NCI-H526 (cell line): ENCODE measurements around the gene TAF1A.

Source experiments
- DNase-seq, 2 experiments: peaks; one replicate each; lab custom pipeline; 2025; lab: John Stamatoyannopoulos, UW

The TAF1A gene

GRCh38 chr1:222596696-222597095 is 7.0 kb upstream of the TAF1A start:
- no peak for DNase-seq

GRCh38 chr1:222594789-222595188 is 5.1 kb upstream of the TAF1A start:
- DNase-seq: no peak

GRCh38 chr1:222592171-222592570 is 2.4 kb upstream of the TAF1A start:
- no peak for DNase-seq

DNA sequence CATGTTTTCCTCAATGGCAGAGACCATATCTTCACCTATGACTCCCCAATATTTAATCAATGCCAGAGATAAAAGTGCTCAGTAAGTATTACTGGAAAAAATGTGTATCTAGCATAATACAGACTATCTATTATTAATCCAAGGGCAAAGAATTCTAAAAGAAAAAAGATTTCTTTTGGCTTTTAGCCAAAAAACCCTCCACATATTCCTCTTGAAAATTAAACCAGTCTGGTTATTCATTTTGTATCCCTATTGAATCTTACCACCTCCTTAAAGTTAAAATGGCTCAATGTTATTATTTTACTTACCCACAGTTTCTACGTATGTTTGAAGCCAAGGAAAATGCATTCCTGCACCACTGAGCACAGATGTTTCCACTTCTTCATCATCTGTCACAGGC is 1.6 kb downstream of the TAF1A start:
- DNase-seq: no peak

DNA sequence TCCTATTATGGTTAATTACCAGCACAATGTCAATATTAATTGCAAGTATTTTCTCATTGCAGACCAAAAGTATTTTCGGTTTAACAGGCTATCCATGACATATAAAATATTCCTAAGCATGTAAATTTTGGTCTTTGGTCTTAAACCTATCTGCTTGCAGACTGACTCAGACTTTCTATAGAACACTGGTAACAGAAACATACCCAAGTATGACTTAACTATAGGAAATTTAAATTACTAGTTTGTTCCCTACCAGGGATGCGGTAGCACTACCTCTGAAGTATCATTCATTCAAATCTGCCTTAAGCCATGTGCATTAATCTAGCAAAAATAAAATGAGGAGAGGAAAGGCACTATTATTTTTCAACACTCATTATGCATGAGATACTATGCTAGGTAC is 2.9 kb downstream of the TAF1A start:
- DNase-seq: no peak

- no peak for DNase-seq
Observed at GRCh38 chr1:222583079-222583478, 6.7 kb downstream of the TAF1A start.

GRCh38 chr1:222582099-222582774 is 7.5 kb downstream of the TAF1A start:
- no peak for DNase-seq

- no peak for DNase-seq
Observed at GRCh38 chr1:222579316-222579715, 10.4 kb downstream of the TAF1A start.

DNA sequence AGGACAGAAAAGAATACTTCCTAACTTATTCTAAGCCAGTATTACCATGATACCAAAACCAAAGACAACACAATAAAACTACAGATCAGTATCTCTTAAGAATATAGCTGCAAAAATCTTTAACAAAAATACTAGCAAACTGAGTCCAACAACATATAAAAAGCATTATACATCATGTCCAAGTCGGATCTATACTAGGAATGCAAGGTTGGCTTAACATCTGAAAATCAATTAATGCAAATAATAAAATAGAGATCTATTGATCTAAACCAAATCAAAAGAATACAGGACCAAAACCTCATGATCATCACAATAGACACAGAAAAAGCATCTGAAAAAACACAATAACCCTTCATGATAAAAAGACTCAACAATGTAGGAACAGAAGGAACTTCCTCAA is 18.9 kb downstream of the TAF1A start:
- no peak for DNase-seq

- DNase-seq: no peak
Observed at GRCh38 chr1:222561656-222562055, 28.1 kb downstream of the TAF1A start.

DNA sequence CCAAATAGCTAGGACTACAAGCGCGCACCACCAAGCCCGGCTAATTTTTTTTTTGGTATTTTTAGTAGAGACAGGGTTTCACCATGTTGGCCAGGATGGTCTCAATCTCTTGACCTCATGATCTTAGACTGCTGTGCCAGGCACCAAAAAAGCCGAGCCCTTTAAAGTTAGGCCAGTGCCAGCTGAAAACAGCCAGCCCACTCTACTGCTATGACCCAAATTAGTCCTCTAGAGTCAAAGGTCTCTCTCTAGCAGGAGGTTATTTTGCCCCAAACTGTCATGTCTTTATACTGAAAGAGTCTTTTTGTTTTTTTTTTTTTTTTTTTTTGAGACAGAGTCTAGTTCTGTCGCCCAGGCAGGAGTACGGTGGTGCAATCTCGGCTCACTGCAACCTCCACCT is 32.2 kb downstream of the TAF1A start:
- DNase-seq: no peak

DNA sequence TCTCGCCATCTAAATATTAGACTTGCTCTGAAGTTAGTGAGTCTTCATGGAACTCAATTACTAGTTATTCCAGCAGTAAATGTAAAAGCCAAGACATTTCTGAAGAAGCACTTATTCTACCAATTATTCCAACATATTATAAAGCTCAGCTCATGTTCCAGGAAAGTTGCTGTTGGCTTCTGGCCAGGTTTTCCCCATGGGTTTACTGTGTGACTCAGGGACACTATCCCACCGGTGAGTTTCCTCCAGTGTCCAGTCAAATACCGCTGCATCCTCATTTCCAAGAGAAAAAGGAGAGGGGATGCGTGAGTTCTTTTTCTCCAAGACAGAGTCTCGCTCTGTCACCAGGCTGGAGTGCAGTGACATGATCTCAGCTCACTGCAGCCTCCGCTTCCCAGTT is 32.6 kb downstream of the TAF1A start:
- no peak for DNase-seq

DNA sequence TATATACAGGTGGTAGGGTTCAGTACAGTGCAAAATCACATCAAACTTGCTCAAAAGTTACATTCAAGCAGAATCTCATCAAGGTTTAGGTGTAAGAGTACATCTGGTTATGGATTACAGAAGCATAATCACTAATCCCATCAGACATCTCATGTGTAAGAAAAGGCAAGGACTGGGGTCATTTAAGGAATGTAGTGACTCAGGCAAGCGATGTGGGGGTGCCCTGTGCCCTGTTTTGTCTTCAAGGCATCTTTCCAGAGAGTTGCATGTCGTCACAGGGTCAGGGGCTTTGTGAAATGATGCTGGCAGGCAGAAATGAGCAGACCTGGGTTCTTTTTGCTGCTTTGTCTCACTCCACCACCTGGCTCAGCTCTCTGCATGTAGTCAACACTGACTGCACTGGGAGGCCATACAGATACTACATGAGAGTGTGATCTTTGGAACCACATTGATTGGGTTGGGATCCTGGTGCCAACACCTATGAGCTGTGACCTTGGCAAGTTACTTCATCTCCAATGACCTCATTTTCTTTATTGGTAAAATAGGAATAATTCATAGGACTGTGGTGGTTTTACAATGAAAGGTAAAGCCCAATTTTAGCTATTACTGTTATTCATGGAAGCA is 33.6 kb downstream of the TAF1A start:
- DNase-seq: no peak

DNA sequence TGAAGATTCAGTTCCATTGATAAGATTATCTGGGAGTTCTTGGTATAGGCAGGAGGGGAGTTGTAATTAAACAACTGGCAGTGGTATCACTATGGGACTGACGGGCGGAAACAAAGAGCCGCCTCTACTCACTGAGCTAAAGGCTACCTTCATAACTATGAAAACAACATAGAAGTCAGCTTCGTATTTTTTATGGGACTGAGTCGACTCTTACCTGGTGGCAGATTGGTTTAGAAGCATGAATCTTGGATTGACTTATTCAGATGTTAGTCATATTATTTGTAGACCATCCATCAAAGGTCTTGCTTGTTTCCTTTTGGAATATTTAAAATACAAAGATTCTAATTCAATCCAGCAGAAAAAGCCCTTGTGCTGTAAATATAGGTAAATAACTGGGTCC is 35.6 kb downstream of the TAF1A start:
- no peak for DNase-seq

- DNase-seq: no peak
Observed at GRCh38 chr1:222552882-222553281, 36.9 kb downstream of the TAF1A start.

GRCh38 chr1:222547944-222548671 is 41.6 kb downstream of the TAF1A start, which contains the start of gene HHIPL2:
TSS of gene HHIPL2 (minus strand) at chr1:222548104. CDS start at chr1:222548044, 60 bp downstream.
- peak in 1 of 2 experiments; percentile 1 for DNase-seq

- DNase-seq: peak; percentile 59 to 66
Observed at GRCh38 chr1:222547260-222547614, 42.5 kb downstream of the TAF1A start.

- DNase-seq: peak; percentile 29 to 59
Observed at GRCh38 chr1:222546548-222547259, 43.0 kb downstream of the TAF1A start.

- DNase-seq: no peak
Observed at GRCh38 chr1:222546091-222546490, 43.6 kb downstream of the TAF1A start.

DNA sequence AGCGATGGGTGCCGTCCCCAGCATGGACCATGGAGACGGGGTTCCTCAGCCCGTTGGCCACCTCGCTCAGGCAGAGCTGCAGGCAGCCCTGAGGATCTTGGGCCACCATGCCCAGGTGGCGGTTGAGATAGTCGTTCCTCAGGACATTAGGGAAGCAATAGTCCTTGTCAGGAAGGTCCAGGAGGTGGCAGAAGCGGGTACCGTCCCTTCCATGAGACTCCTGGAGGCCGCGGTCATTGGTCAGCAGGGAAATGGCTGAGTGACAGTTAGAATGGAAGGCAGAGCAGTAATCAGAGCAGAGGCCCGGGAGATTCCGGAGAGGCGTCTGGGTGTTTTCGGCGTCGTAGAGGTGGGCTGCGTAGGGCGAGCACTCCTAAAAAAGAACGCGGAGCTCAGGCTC is 45.9 kb downstream of the TAF1A start:
- no peak for DNase-seq

- DNase-seq: no peak
Observed at GRCh38 chr1:222540598-222540995, 49.1 kb downstream of the TAF1A start.

GRCh38 chr1:222539951-222540597 is 49.7 kb downstream of the TAF1A start:
- no peak for DNase-seq
